NCI-H2227 (cell line): Measurements from ENCODE around the gene INPP4A.

Experiments
- DNase-seq: peaks from one replicate; lab custom pipeline; 2025; ENCODE audit not compliant: unreplicated experiment; lab: John Stamatoyannopoulos, UW

Gene INPP4A

DNA sequence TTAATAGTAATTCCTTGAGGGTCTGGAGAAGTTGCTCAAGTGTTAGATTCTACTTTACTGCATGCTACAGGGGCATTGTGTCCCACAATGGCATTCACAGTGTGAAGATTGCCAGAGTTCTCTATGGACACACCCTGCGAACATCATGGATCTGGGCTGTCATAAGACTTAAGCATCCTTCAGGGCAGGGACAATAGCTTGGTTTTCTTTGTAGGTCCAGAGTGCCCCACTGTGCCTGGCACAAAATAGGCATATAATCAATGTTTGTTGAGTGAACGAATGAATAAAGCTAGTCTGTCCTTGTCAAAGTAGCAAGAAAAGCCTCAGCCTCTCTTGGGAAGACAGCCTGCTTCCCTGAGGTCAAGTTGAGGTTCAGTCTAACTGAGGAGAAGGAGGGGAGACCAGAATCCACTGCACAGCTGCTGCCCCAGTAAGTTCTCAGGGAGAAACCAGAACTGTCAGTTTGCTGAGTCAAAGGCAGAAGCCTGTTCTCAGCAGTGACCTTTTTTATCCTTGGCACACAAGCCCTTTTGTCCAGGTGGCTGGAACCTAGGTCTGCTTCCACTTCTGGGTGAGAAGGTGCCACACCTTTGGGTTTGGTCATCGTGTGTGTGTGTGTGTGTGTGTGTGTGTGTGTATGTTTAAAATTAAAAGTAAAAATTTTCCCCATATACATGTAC lies 15.0 kb downstream of the INPP4A start:
- DNase-seq, result no peak

DNA sequence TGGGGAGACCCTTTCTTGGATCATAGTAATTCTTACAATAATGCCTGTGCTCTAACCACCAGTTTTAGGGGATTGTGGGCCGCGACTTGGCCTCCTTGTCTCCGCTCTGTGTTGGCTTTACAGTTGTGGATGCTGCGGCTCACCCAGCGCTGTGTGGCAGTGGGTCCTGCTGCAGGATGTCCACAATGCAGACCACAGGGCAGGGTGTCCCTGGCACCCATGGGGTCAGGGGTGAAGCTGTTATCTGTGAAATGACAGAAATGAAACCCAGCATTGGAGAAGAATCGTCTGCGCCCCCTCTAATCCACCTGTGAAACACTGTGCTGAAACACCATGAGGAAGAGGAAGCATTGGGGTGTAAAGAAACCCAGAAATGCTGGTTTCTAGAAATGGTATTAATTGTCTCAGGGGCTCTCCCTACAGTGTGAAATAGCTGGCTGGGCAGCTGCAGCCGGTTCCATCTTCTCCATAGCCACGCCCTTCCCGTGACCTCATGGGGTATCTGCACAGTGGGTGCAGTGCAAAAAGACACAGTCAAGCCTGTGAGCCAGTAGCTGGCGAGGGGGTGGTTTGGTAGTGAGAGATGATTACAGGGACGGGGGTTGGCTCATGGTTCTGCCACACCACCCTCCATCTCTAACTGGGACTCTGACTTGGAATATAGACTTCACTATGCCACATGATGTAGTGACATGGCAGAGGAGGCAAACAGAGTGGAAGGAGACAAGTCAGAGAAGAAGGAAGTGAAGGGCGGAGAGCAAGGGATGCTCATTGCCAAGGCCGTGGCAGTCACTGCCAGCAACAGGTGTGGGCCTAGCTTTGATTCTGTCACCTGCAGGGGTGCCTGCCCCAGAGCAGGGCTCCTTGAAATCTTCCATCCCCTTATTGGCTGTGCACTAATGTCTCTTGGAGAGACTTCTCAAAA lies 16.2 kb downstream of the INPP4A start:
- no peak for DNase-seq

DNA sequence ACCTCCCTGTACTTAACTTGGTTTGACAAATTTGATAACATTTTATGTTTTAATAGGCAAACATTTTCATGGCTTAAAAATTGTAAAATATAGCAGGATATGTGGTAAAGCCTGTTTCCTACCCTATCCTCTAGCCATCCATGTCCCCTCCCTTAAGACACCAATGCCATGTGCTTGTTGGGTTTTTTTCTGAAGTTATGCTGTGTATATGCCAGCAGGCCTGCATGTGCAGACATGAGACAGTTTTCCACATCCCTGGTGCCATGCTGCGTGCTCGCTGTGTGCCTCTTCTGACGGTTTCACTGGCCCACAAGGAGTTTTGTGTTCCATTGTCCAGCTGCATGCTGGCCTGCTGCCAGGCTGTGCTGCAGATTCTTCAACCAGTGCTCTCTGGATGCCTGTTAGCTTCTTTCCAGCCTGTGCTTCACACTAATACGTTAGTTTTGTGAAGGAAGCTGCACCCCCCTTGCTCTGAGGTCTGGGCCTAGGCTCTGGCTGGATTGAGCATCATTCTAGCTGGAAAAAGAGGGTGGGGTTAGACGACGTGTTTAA lies 16.9 kb downstream of the INPP4A start:
- DNase-seq, result no peak

DNA sequence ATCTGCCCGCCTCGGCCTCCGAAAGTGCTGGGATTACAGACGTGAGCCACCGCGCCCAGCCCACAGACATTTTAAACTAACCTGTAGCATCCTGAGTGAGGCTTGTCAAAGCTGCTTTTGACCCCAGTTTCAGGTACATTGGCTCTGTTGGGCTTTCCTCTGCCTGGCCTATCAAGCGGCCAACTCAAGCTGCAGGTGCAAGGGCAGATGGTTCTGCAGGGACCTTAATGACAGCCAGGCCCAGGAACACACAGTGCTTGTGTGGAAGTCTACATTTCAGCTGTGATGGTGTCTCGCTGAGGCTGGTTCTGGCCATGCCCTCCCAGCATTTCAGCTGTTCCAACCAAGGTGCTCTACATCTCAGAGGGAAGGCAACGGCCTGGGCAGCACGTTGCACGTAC lies 18.4 kb downstream of the INPP4A start:
- DNase-seq, result no peak

DNA sequence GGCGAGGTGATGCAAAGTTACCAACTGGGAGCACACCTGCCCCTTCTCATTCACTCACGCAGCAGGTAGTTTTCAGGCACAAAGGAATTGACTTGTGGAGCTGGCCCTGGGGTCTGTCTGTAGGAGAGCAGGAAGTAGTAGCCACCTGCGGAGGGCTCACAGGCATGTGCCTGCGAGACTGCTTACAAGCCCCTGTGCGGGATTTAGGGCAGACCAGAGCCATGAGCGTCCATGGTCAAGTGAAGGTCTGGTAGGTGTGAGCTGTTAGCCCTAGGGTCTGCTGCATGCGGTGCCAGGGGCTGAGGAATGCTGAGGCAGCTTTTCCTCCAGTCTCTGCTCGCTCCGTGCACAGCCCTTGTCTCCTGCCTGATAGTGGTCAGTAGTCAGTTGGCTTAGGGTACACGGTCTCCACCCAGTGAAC lies 18.9 kb downstream of the INPP4A start:
- no peak for DNase-seq

DNA sequence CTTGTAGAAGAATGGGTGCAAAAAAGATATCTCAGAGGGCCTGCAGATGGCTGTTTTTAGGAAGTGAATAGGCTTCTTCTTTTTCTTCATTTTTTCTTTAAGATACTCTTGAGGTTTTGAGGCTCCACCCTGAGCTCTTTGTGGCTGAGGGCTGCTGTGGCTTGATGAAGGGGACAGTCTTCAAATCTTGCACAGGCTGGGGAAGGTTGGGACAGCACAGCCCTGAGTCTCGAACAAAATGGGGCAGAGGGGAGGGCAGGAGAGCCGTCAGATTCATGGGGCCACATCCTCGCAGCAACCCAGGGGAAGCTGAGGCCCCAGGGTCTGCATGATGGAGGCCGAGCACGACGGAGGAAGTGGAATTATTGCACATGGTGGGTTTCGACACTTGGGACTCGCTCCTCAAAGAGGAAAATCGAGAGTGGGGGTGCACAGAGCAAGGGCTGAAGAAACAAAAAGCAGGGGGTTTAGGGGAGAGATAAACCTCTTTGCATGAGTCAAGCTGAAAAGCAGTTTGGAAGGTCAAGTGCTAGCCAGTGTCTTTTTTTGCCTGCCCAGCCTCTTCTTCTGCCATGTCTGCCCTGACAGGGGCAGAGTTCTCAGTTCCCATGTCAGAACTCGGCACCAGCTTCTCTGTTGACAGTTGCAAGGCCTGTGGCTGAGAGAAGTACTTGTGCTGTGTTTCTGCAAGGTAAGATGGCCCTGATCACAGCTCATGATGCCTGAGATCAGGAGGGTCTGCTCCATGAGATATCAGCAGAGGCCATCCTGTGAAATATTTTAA lies 19.5 kb downstream of the INPP4A start:
- DNase-seq, result no peak

DNA sequence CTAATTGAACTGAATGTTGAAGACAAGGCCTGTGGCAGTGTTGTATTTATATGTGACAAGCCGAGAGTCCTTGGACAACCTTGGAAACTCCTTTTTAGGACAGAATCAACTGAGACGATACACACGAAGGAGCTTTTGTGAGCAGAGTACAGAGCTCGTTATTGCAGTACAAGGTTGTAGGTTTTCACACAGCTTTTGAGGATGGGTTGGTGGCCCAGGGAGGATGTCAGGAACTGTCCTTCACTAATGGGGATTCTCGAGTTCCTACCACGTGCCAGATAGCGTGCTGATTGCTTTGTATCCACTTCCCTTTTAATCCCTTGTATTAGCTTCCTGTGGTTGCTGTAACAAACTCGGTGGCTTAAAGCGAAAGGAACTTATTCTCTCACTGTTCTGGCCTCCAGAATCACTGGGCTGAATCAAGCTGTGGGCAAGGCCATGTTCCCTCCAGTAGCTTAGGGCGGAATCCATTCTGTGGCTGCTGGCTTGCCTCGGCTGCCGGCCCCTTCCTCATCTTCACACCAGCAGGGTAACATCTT lies 20.2 kb downstream of the INPP4A start:
- no peak for DNase-seq

DNA sequence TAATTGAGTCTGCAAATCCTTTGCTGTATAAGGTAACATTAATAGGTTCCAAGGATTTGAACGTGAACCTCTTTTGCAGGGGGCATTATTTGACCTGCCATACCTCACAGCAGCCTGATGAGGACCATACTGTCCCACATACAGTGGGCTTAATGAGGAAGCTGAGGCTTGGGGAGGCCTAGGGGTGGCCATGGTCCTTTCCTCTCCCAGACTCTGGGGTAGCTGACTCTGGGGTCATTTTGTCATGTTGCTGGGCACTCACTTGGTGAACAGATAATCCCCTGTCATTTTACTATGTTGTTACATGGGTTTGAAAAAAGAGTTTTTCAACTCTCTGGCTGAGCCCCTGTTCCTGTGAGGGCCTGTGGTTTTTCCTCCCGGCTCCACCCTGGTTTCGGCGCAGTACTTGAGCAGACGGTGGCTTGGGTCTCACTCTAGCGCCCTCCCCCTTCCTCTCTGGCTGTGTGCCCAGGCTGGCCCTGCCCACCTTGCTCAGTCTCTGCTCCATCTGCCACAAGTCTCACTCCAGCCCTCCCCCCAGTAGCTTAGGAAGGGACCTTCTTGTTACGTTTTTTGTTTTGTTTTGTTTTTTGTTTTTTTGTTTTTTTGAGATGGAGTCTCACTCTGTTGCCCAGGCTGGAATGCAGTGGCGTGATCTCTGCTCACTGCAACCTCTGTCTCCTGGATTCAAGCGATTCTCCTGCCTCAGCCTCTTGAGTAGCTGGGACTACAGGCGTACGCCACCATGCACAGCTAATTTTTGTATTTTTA lies 21.0 kb downstream of the INPP4A start:
- peak; percentile 60 for DNase-seq

DNA sequence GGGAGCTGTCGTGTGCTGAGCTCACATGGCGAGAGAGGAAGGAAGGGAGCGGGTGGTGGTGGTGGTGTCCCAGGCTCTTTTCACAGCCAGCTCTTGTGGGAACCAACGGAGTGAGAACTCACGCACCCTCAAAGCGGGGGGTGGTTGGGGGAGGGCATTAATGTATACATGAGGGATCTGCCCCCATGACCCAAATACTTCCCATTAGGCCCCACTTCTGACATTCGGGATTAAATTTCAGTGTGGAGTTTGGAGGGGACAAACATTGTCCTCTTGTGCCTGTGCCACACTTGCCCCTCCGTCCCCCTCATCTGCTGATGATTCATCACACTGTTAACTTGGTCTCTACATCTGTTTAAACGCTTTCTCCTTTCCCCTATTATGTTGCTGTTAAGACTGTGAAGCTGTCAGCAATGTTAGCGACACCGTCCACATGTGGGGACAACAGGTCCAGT lies 22.5 kb downstream of the INPP4A start:
- DNase-seq, result no peak

DNA sequence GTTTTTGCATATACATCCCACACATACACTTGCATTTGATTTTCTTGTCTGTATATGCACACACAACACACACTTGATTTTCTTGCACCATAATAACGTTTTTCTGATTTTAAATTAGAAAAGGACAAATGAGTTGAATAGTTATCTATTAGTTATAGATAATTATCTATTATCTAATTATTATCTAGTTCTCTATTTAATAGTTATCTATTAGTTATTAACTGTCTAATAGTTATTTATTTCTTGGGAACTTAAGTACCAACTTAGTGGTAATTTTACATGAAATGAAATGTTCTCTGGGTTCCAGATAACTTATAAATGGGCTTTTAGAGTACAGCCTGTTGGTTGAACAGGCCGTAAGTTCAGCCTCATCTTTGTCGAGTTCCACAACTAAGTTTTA lies 23.0 kb downstream of the INPP4A start:
- DNase-seq, result no peak

DNA sequence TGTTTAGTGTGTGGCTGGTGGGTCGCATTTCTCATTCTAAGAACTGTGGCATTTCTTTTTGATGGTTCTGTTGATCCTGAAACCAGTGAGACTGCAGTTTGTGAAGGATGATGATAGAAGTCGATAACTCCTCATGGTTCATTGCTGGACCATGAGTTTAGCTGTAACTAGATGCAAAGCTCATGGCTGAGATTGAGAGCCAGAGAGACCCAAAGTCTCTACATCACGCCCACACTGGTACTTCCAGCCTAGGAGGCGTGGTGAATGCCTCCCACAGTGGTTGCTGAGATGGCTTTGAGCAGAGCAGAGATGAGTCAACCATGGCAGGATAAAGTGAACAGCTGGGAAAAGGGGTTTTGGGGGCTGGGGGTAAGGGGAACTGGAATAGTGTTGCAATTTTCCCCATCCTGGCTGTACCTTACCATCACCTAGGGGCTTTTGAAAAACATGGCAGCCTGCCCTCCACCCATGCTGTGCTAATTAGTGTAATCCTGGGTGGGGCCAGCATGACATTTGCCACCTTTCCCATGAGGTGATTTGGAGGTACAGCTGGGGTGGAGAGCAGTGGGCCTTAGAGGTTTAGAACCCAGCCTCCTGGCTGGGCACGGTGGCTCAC lies 24.1 kb downstream of the INPP4A start:
- no peak for DNase-seq

DNA sequence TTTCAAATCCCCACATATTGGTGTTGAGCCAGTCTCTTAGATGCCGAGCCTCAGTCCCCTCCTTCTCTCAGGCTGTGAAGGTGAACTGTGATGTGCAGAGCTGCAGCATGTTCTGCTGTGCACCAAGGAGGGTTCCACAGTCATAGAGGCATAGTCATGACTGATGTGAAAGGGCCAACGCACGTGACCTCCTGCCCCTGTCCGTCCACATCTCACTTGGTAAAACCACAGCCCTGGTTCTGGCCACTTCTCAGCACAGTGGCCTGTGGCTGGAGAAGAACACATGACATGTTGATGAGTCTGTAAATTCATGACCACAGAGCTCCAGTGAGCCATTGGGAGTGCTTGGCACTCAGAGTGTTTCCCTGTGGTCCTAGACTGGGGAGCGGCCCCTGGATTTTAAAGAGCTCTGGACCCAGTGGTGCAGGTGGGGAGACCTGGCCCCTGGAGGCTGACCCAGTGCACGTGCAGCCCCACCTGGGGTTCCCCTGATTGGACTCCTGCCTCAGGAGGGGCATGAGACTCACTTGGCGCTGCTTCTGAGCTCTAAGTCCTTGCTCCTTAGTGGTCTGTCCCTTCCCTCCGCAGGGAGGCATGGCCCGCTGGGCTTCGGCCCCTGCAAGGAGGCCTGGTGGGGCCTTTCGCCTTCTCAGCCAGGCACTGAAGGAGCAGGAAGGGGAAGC lies 25.3 kb downstream of the INPP4A start:
- DNase-seq, result no peak

DNA sequence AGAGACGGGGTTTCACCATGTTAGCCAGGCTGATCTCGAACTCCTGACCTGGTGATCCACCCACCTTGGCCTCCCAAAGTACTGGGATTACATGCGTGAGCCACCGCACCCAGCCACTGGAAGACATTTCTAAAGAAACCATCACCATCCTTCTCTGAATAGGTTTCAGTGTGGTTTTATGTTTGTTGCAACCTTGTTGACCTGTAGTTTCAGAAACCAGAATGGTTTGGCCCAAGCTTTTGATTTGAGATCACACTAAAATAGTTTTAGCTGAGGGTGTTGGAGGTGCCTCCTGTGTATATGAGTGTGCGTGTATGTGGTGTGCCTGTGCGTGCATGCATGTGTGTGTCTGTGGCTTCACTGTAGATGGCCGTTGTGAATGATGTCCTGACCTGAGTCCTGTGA lies 26.2 kb downstream of the INPP4A start:
- DNase-seq, result no peak

DNA sequence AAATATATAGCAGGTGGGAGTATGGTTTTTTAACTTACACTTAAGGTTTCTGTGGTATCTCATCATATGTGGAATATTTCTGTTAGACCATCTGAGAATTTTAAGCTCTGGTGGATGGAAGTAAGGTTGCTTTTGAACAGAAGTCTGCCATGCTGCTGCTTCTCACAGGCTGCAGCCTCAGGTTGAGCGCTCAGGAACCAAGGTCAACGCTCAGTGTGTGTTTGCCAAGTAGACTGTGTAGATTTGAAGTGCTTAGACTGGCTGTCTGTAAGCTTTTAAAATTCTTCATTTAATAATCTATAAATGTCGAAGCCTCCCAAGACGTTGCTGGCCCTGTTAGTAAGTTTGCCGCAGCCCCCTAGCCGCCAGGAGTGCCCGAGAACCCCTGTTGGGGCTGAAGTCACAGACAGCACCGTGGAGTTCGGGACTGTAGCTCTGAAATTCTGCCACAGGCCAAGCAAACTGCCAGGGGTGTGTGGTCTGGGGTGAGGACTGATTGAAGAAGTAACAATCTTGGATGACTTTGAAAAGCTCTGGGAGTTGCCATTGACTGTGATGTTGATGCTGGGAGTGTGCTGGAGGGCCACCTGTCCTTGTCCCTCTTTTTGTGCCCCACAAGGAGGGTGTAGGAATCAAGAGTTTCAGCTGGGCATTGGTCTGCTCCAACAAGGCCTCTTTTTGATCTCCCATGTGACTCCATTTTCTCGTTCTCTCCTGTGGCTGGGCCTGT lies 26.9 kb downstream of the INPP4A start:
- DNase-seq, result no peak

DNA sequence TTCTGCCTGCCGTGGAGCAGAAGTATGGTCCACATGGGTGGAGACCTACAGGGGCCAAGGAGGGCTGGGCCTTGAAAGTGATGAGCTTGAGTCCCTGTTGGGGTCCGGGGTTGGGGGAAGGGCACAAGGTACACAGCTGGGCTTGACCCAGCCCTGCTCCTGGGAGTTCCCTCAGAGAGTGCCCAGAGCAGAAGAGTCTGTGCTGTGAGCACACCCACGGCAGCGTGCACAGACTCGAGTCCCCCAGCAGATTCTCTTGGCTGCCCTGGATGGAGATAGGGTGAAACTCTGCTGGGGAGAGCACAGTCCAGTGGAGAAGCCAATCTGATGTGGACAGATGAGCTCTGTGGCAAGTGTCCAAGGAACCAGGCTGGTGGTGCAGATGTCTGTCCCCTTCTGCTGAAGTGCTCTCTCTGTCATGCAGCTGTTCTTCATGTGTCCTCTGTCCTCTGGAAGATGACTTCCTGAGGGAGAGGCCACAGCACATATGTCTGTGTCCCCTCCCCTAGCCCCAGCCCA lies 27.5 kb downstream of the INPP4A start:
- DNase-seq, result no peak

DNA sequence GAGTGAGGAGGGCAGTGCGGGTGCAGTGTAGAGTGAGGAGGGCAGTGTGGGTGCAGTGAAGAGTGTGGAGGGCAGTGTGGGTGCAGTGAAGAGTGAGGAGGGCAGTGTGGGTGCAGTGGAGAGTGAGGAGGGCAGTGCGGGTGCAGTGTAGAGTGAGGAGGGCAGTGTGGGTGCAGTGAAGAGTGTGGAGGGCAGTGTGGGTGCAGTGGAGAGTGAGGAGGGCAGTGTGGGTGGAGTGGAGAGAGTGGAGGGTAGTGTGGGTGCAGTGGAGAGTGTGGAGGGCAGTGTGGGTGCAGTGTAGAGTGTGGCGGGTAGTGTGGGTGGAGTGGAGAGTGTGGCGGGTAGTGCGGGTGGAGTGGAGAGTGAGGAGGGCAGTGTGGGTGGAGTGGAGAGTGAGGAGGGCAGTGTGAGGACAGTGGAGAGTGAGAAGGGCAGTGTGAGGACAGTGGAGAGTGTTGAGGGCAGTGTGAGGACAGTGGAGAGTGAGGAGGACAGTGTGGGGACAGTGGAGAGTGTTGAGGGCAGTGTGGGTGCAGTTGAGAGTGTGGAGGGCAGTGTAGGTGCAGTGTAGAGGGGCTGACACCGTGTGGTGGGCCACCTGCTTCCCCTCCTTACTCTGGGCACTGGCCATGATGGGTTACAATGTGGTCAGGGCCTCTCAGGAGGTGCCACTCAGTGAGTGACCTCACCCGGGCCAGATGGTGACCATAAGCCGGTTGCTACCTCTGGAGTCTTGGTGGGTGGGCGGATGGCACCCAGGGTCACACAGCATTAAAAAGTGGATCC lies 28.5 kb downstream of the INPP4A start:
- DNase-seq, result no peak

DNA sequence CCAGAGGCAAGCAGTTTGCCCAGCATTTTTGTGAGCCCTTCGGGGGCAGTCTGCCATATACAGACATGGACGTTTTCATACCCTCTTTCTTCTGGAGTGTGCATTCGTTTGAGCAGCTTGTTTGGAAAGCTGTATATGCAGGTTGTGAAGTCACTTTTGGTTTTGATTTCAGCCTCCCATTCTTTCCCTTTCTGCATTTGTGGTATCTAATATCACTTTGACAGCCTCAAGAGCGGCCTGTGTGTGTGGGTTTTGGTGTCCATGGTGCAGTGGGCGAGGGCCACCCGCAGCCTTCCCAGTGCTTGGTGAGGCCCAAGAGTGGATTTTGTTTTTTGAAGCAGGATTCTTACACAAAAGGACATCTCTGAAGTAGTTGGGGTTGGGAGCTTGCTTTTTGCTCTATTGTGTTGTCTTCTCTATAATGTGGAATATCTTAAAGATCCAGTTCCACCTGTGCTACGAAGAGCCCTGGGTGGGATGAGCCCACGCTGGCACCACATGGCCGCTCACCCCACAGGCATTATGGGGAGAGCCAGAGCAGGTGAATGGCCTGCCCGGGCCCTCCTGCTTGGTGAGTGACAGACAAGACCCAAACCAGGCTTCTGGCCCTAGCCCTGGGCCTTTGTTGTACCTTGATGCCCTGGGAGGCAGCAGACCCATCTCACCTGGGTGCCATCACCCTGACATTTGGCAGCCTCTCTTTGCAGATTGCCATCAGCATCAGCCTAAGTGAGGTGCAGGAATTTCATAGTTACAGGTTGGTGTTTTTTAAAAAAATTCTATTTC lies 29.5 kb downstream of the INPP4A start:
- DNase-seq, result no peak
